ENCODE data around the gene PRKD1. TPM values are rescaled to one million over a fixed set of nuclear protein-coding genes. Genes with fewer than 3 reads are reported as not detected.

The PRKD1 gene
- total RNA-seq, 1 experiment from 2014 or later, result 2.7 TPM

DNA sequence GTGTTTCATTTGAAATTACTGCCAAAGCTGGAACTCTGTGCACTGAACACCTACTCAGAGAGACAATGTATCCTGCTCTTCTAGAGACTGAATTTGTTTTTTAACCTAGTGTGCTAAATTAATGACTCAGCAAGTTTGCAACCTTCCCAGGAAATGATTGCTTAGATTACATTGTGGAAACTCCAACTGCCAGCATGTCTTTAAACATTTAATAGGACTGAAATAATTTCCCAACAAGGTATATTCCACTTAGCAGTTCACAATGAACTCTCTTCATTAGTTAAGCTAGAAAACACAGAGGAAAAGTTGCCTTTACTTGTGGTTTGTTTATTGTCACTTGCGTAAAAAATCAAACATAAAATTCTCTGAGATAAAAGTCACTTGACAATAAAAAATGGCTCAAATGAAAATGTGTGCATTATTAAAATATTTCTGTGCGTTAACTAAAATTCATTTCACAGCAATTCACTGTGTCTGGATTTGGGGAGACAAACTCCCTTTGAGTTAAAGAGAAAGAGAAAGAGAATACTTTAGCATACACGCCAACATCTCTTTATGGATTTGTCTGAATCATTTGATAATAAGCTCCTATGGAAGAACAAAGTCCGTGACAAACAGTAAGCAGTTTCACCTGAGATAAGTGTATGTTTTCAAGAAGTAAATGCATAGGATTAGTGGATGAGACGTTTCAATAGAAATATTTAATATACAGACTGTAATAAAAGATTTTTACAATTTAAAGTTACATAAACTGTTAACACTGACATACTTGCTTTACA is 284.0 kb downstream of the PRKD1 start:
- Histone ChIP-seq H2BK12ac (ENCODE audit: insufficient read length, low read depth, low read length) (no peak overlapping the region), H3K27me3 (ENCODE audit: insufficient read depth, low read length) (no peaks in the 10 kb centered on the region), H2AK5ac (ENCODE audit: insufficient read length, low read length) (no peak overlapping the region), H2BK120ac (ENCODE audit: low read depth, low read length, poor library complexity, severe bottlenecking) (no peak overlapping the region), H3K23ac (ENCODE audit: insufficient read length, low read depth, low read length) (no peak overlapping the region), H3K4me2 (ENCODE audit: insufficient read depth, insufficient read length, low read length) (no peak overlapping the region), H2BK20ac (ENCODE audit: low read depth, low read length, poor library complexity, severe bottlenecking) (no peak overlapping the region), H3K18ac (ENCODE audit: insufficient read length, low read depth, low read length) (no peak overlapping the region), H4K91ac (ENCODE audit: insufficient read length, low read depth, low read length) (no peak overlapping the region), H3K9ac (ENCODE audit: extremely low read depth, insufficient read length, low read length) (no peak overlapping the region), H3K79me1 (ENCODE audit: insufficient read depth, low read depth, low read length, poor library complexity, severe bottlenecking) (no peaks in the 10 kb centered on the region), H3K27ac (ENCODE audit: insufficient read length, low read depth, low read length) (no peak overlapping the region), H3K9me3 (ENCODE audit: control insufficient read depth, low read depth, low read length) (peaks cover 10% of the 10 kb centered on the region), H3K56ac (ENCODE audit: insufficient read length, low read depth, low read length) (no peak overlapping the region), H3K4me1 (ENCODE audit: insufficient read depth, low read length) (no peaks in the 10 kb centered on the region), H2AFZ (ENCODE audit: low read length) (no peak overlapping the region), H4K8ac (replicated peaks; ENCODE audit: insufficient read length, low read depth, low read length) (no peak overlapping the region), H4K20me1 (ENCODE audit: control insufficient read depth, insufficient read depth, insufficient read length) (no peaks in the 10 kb centered on the region), H3K14ac (ENCODE audit: insufficient read depth, low read length) (no peak overlapping the region), H3K23me2 (ENCODE audit: insufficient read length, low read depth, low read length, poor library complexity, severe bottlenecking) (no peaks in the 10 kb centered on the region), H4K5ac (ENCODE audit: insufficient read length, low read depth, low read length) (no peak overlapping the region), H3K4ac (ENCODE audit: low read depth, low read length) (no peak overlapping the region), H3T11ph (ENCODE audit: low read length) (no peak overlapping the region), H2BK5ac (ENCODE audit: insufficient read length, low read length) (no peak overlapping the region), H2BK15ac (ENCODE audit: low read depth, low read length) (no peak overlapping the region), H3K79me2 (ENCODE audit: insufficient read depth, low read length) (no peaks in the 10 kb centered on the region)
- WGBS (ENCODE audit: extremely low coverage, insufficient read length, low lambda C conversion rate), result no CpG with 5 or more reads among the region's 5 CpGs
- Mint-ChIP-seq H3K27me3 (ENCODE audit: low read depth) (no peaks in the 10 kb centered on the region), H3K36me3 (ENCODE audit: insufficient read depth in 1 of 3, low read depth in 3 of 3) (peaks cover 16 to 20% (median 18%) of the 10 kb centered on the region in 3 experiments), H3K4me1 (peaks cover 0 to 5% of the 10 kb centered on the region in 2 experiments; a peak in 1 of 4 replicates), H3K9me3 (peaks cover 20 to 25% of the 10 kb centered on the region in 2 experiments), H3K4me3 (no peak overlapping the region), H3K27ac (peak overlapping the region in 1 of 3 experiments; percentile 30; a peak in 1 of 7 replicates)
- TF ChIP-seq, protein P1, sequence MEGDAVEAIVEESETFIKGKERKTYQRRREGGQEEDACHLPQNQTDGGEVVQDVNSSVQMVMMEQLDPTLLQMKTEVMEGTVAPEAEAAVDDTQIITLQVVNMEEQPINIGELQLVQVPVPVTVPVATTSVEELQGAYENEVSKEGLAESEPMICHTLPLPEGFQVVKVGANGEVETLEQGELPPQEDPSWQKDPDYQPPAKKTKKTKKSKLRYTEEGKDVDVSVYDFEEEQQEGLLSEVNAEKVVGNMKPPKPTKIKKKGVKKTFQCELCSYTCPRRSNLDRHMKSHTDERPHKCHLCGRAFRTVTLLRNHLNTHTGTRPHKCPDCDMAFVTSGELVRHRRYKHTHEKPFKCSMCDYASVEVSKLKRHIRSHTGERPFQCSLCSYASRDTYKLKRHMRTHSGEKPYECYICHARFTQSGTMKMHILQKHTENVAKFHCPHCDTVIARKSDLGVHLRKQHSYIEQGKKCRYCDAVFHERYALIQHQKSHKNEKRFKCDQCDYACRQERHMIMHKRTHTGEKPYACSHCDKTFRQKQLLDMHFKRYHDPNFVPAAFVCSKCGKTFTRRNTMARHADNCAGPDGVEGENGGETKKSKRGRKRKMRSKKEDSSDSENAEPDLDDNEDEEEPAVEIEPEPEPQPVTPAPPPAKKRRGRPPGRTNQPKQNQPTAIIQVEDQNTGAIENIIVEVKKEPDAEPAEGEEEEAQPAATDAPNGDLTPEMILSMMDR (conservative IDR thresholded peaks at IDR 0.05), result no peak
- DNase-seq, result no peak
